GM12891 (cell line): ENCODE results near the gene YARS1. TPM values are rescaled to one million over a fixed set of nuclear protein-coding genes. Genes with fewer than 3 reads are reported as not detected.

Experiments
- DNase-seq: peaks from one replicate; pipeline ENCODE4 v3.0.0; 2011; ENCODE audit warnings: low spot score; ENCODE audit not compliant: insufficient read length
- FAIRE-seq: peaks from 2 replicates; lab custom pipeline; 2011; peaks lifted over from hg19 to GRCh38; lab: Jason Lieb, UNC
- PAX5 ChIP-seq: IDR thresholded peaks from 2 replicates; pipeline ENCODE4 v1.6.1; 2011; ENCODE audit warnings: low read length, moderate library complexity, mild to moderate bottlenecking; ENCODE audit not compliant: insufficient read depth, severe bottlenecking
- POLR2A ChIP-seq: IDR thresholded peaks from 2 replicates; pipeline ENCODE4 v1.6.1; 2011; ENCODE audit warnings: low read depth, low read length, control low read depth
- POLR2AphosphoS5 ChIP-seq: IDR thresholded peaks from 2 replicates; pipeline ENCODE4 v1.6.1; 2011; ENCODE audit warnings: low read depth, low read length, control low read depth
- POU2F2 ChIP-seq: IDR thresholded peaks from 2 replicates; pipeline ENCODE4 v1.6.1; 2011; ENCODE audit warnings: low read depth, mild to moderate bottlenecking, control low read depth, low read length, moderate library complexity
- SPI1 ChIP-seq: IDR thresholded peaks from 2 replicates; pipeline ENCODE4 v1.6.1; 2011; ENCODE audit warnings: low read depth, low read length, control low read depth
- TAF1 ChIP-seq: IDR thresholded peaks from 2 replicates; pipeline ENCODE4 v1.6.1; 2011; ENCODE audit warnings: low read depth, low read length, control low read depth
- polyA plus RNA-seq: library from polyadenylated mRNA; unstranded; fragments of >200 nt; gene quantifications from one replicate; pipeline ENCODE4 v1.2.1, GENCODE V29; 2012; ENCODE audit warnings: low read depth, missing spikeins, inconsistent platforms; ENCODE audit not compliant: missing spikeins

Gene YARS1
- 86.4 TPM for polyA plus RNA-seq

- peak; percentile 96 for FAIRE-seq
- TF ChIP-seq POLR2AphosphoS5 (peak; percentile 70), PAX5 (peak; percentile 82), POLR2A (peak; percentile 53; the same call in 1 of the 2 replicates), SPI1 (no peak), POU2F2 (no peak; the same call in 1 of the 2 replicates), TAF1 (peak; percentile 54; the same call in 1 of the 2 replicates)
Measured at GRCh38 chr1:32817159-32817814, at the start of gene YARS1, which contains the start of gene S100PBP. TSS of gene YARS1 (minus strand) at chr1:32817358. CDS start at chr1:32817244, 114 bp downstream. TSS of gene S100PBP (plus strand) at chr1:32817653. CDS start at chr1:32826100, 8,447 bp downstream.

DNA sequence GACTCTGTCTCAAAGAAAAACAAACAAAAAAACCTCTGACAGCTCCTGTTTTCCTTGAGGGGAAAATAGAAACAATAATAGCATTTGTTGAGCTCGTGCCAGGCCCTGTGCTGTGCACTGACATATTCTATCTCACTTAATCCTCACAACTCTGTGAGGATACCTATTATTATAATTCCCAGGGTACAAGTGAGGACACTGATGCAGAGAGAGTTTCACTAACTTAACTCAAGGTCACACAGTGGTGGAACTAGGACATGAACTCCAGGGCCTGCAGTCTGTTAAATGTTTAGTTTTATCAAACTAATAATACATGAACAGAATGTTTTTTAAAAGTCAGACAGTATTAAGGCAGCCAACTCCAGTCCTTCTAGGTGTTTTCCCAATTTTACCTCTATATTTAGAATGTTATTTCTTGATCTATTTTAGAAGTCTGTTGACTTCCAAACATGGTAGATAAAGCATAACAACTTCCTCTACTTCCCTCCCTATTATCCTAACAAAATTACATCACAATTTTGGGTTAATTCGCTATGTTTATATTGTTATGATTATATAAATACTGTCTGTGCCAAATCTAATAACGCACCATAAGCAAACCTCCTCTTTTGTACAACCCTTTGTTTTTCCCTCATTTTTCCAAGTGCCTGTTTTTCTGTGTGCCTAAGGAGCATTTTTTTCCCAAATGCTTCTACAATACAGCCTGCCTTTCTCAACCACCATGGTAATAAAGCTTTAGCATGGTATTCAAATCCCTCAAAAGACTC lies 48.7 kb upstream of the YARS1 start:
- FAIRE-seq (no peak), DNase-seq (no peak)
- TF ChIP-seq POU2F2 (no peak), PAX5 (no peak), TAF1 (no peak), SPI1 (no peak), POLR2AphosphoS5 (no peak), POLR2A (no peak)

More at GRCh38 chr1:32817159-32817814, at the start of gene YARS1, which contains the start of gene S100PBP:
- DNase-seq = peak; percentile 92

DNA sequence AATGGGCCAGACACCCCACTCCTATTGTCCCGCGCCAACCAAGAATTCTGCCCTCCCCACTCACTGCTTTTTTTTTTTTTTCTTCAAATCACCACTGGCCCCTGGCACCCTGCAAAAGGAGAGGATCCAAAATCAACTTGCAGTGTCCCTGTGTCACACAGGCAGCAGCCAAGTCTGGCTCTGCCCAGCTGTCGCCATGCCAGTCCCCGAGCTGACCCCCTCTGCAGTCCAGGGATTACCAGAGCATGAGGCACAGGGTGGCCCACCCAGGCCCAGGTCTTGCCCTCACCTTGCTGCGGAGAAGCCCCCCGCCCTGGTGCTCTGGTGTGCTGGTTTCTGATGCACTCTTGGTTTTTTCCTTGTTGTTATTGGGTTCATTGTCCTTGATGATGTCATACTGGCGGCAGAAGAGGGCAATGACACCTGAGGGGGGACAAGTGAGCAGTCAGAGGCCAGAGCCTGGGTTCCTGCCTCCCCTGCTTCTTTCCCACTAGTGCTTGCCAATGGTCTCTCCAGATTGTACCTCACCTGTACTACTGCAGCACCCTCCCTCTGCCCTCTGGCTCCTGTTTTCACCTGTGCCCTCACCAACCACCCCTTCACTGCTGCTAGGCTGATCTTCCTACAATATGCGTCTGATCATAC lies 47.3 kb upstream of the YARS1 start:
- FAIRE-seq = no peak
- DNase-seq = no peak
- no peak for TF ChIP-seq SPI1
- TF ChIP-seq POU2F2 = no peak
- TF ChIP-seq TAF1 = no peak
- TF ChIP-seq POLR2AphosphoS5 = no peak
- no peak for TF ChIP-seq PAX5
- TF ChIP-seq POLR2A = no peak

DNA sequence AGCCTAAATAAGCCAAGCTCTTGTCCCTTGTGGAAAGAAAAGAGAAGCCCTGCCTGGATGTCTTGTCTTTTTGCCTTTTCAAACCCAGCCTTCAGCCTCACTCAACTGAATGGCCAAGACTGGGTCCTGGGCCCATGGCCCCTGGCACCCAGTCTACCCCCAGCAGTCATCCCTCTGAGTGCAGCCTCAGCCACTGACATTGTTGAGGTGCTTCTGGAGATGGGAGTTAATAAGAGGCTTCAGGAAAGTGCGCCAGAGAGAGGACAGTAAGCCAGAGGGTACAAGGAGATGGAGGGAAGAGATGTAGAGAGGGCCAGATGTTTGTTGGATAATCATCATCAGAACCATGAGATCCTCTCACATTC lies 46.7 kb upstream of the YARS1 start:
- TF ChIP-seq SPI1 = no peak
- TF ChIP-seq TAF1 = no peak
- TF ChIP-seq POU2F2 = no peak
- no peak for TF ChIP-seq POLR2AphosphoS5
- TF ChIP-seq POLR2A = no peak
- no peak for TF ChIP-seq PAX5
- FAIRE-seq = no peak
- no peak for DNase-seq

DNA sequence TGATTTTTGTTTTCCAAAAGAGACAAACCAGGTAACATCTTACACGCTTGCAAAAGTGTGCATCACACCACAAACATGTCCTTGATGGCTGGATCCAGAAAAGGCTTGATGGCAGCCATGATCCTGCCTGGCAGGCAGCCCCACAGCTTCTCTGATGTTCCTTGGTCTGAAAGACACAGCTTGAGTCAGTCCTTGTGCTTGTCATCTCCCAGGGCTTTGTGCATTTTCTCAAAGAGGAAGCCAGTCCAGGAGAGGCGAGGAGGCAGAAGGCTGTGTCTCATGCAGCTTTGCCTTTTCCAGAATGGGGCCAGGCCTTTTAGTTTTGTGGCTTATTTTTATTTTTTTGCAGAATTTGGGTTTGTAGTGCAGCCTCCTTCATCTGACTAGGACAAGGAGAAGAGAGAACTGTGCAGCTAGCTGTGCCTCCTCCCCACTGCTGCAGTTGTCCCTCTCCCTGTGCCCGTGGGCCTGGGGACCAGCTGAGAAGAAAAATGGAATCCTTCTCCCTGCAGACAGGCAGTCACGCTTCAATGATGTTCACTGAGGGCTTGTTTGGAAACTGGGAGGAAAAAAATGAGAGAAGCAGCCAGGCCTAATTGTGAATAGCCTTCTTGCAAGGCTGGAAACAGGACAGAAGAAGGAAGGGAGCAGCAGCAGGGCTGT lies 46.2 kb upstream of the YARS1 start:
- no peak for FAIRE-seq

GRCh38 chr1:32861904-32862695 lies 44.9 kb upstream of the YARS1 start:
- no peak for FAIRE-seq
- no peak for DNase-seq
- no peak for TF ChIP-seq PAX5
- no peak for TF ChIP-seq POLR2A
- no peak for TF ChIP-seq TAF1
- TF ChIP-seq SPI1 = no peak
- no peak for TF ChIP-seq POU2F2
- no peak for TF ChIP-seq POLR2AphosphoS5

More for the DNA sequence above, 46.2 kb upstream of the YARS1 start:
- no peak for DNase-seq
- TF ChIP-seq POLR2A = no peak
- no peak for TF ChIP-seq PAX5
- no peak for TF ChIP-seq TAF1
- TF ChIP-seq SPI1 = no peak
- TF ChIP-seq POLR2AphosphoS5 = no peak
- TF ChIP-seq POU2F2 = no peak

DNA sequence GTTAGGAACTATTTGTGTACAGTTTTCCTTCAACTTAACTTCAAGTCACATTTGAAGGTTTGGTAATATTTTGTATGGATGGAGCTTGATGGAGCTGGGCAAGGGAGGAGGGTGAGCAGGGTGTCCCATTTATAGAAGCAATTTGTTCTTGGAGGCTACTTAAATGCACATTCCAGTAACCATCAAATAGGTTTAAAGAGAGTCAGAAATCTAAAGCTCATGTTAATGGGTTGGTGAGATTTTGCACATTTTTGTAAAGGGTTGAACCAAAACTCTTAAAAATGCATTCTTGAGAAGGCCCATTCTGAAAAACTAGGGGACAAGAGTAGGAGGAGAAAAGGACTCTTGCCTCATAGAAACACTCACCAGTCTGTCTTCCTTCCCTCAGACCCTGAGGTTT lies 43.4 kb upstream of the YARS1 start:
- FAIRE-seq (no peak), DNase-seq (no peak)
- TF ChIP-seq POLR2AphosphoS5 (no peak), PAX5 (no peak), SPI1 (no peak), POU2F2 (no peak), TAF1 (no peak), POLR2A (no peak)

- DNase-seq = no peak
- no peak for FAIRE-seq
- no peak for TF ChIP-seq PAX5
- no peak for TF ChIP-seq SPI1
- TF ChIP-seq POU2F2 = no peak
- TF ChIP-seq POLR2A = no peak
- TF ChIP-seq TAF1 = no peak
- no peak for TF ChIP-seq POLR2AphosphoS5
Measured at GRCh38 chr1:32859915-32860314, 42.8 kb upstream of the YARS1 start.
